NOMO-1 treated with dmso at 0.1 percent for 144 hours (cell line): ENCODE data around the gene CMSS1.

Experiments used
- DNase-seq: peaks from one replicate; lab custom pipeline; 2025; ENCODE audit not compliant: unreplicated experiment; lab: John Stamatoyannopoulos, UW

The CMSS1 gene

GRCh38 chr3:99817437-99818240 is at the start of gene CMSS1:
Gene CMSS1, plus strand, starts transcription at chr3:99817862.
- peak; percentile 80 for DNase-seq

- DNase-seq: no peak
These were observed 49.5 kb upstream of the CMSS1 start for GRCh38 chr3:99768126-99768525.

DNA sequence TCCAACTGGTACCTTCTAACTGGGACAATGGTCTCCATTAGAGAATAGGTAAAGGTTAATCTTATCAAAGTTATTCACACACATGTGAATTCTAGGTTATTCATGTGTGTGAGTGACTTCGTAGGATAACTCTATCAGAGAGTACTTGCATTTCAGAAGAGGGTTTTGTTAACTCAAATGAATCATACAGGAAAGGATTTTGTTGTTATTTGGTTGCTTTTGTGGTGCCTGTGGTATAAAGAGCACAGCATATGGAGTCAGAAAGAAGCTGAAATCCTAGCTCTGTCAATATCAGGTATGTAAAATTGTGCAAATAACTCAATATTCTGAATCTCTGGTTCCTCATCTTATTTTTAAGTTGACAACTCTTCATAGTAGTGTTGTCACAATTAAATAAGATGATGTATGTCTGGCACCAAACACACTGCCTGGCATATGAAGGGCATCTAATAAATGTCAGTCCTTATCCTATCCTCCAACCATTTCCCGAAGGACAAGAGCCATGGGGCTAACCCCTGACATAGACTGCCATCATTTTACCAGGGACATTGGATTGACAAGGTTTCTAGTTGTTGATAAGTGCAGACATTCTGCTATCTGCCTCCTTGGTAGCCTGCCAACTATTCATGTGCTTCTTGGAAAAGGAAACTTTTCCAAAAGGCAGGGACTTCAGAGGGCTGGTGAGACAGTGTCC is 48.7 kb upstream of the CMSS1 start:
- DNase-seq: no peak

GRCh38 chr3:99772171-99772570 is 45.5 kb upstream of the CMSS1 start:
- DNase-seq: no peak

DNA sequence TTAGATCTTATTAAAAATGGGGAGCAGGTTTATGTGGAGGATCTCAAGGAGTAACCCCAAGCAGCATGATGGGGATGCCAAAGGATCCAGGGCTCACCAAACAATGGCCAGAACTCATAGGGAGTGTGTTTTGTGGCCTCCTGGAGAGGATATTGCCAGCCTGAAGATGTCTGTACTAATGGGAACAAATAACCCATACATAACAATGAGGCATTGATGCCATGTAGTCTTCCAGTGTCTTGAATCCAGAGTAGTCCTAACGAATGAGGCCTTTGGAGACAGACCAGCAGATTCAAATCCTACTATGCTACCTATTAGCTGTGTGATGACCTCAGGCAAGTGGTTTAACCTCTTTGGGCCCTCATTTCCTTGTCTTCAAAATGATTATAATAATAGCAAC is 45.0 kb upstream of the CMSS1 start:
- DNase-seq: no peak

- no peak for DNase-seq
These were observed 43.2 kb upstream of the CMSS1 start for GRCh38 chr3:99774467-99774866.

- no peak for DNase-seq
These were observed 41.0 kb upstream of the CMSS1 start for GRCh38 chr3:99776516-99777209.

GRCh38 chr3:99777210-99777549 is 40.5 kb upstream of the CMSS1 start:
- no peak for DNase-seq

GRCh38 chr3:99777708-99778107 is 40.0 kb upstream of the CMSS1 start:
- DNase-seq: no peak

GRCh38 chr3:99780749-99781148 is 36.9 kb upstream of the CMSS1 start:
- DNase-seq: no peak

GRCh38 chr3:99781761-99782160 is 35.9 kb upstream of the CMSS1 start:
- no peak for DNase-seq

GRCh38 chr3:99783011-99783573 is 34.6 kb upstream of the CMSS1 start:
- no peak for DNase-seq

GRCh38 chr3:99789011-99789721 is 28.5 kb upstream of the CMSS1 start:
- DNase-seq: no peak

- DNase-seq: no peak
These were observed 23.2 kb upstream of the CMSS1 start for GRCh38 chr3:99794485-99794884.

GRCh38 chr3:99795573-99795972 is 22.1 kb upstream of the CMSS1 start:
- DNase-seq: no peak

- no peak for DNase-seq
These were observed 18.2 kb upstream of the CMSS1 start for GRCh38 chr3:99799422-99799821.

DNA sequence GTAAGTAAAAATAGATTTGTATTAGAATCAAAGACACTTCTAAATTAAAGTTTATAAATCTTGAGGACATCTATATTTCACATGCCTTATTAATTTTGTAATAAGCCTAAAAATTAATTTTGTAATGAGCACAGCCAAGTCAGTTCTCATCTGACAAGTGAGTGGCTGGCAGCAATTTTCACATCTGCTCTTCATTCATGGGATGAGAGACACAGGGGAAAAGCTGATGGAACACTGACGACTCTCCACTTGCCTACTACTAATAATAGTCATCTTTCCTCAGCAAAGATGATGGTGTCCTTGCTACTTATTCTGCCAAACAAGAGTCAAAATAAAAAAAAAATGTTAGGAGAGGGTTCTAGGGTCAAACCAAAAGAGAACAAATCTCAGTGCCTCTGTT is 14.4 kb upstream of the CMSS1 start:
- DNase-seq: no peak

- DNase-seq: no peak
These were observed 12.5 kb upstream of the CMSS1 start for GRCh38 chr3:99805160-99805559.

DNA sequence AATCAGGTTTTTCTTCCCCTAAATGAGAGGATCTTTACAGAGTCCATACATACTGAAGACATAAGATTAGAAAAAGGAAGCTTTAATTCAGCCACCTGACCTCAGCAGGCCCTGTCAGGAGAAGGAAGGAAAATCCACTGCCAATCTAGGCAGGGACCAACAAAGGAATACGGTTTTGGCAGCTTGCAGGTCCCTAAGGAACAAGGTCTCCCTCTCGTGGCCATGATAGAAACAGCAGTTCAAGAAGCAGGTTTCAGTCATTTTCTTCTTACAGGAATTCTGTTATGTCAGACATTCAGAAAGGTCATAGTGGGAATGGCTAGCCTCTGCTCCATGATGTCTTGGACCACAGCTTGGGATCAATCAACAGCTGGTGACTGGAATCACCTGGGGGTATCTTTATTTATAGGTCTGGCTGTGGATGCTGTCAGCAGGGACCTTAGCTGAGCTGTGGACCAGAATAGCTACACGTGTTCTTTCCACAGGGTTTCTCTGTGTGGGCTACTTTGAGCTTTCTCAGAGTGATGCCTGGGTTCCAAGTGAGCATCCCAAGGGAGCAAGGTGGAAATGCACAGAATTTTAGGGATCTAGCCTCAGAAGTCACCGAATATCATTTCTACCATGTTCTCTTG is 9.4 kb upstream of the CMSS1 start:
- no peak for DNase-seq

- no peak for DNase-seq
These were observed 8.1 kb upstream of the CMSS1 start for GRCh38 chr3:99809565-99809964.

DNA sequence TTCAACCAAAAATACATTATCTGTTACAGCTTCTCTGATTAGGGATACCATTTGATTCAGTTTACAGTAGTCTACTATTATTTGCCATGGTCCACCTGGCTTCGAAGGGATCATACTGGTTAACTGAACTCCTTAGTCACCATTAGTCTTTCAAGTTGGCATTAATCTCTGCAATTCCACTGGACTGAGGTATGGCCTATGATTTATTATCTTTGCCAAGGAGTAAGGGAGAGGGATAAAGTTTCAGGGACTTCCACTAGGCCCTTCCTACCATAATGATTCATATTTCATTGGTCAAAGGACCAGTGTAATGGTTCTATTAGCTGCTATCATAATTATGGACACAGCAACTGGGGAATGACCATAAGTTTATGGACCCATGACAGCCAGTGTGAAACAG is 7.3 kb upstream of the CMSS1 start:
- DNase-seq: no peak
